ENCODE measurements around the gene ERC2.

- no peak for TF ChIP-seq CTCF (conservative IDR thresholded peaks at IDR 0.05; ENCODE audit: low read depth, low read length)
- TF ChIP-seq EZH2 (IDR thresholded peaks at IDR 0.05; ENCODE audit: low read length, unreplicated experiment) = no peak
Measured at GRCh38 chr3:55704521-55704920, 763.7 kb downstream of the ERC2 start.

All from PC-3 (cell line).